Heart left ventricle (tissue), 16 donors: ENCODE data around the gene PHF2. TPM values are rescaled to one million over a fixed set of nuclear protein-coding genes. Genes with fewer than 3 reads are reported as not detected.

ENCODE experiments used
- ATAC-seq, 4 donors: fragments of 200-7000 bp; cut with Tn5 transposase; one replicate each; pipeline ENCODE4 v1.9.1; 2020 to 2022; ENCODE audit warnings: moderate library complexity in 4 of 4, mild to moderate bottlenecking in 3 of 4, moderate number of reproducible peaks in 1 of 4
- DNase-seq, 5 donors: peaks; one replicate each; pipeline ENCODE4 v3.0.0-alpha.2; 2020
- H3K27ac ChIP-seq, 12 donors: fragments of 200-600 bp; sonication (generic) in 4 of 12; one replicate each; pipeline versions ENCODE4 v1.5.0 to v1.8.0; 2016 to 2022; ENCODE audit warnings: mild to moderate bottlenecking in 2 of 12
- H3K27me3 ChIP-seq, 9 donors: fragments of 200-600 bp; sonication (generic) in 2 of 9; one replicate each; pipeline versions ENCODE4 v1.5.1 to v1.8.0; 2016 to 2022; ENCODE audit warnings: mild to moderate bottlenecking in 3 of 9
- H3K36me3 ChIP-seq, 9 donors: fragments of 200-600 bp; sonication (generic) in 2 of 9; one replicate each; pipeline versions ENCODE4 v1.5.0 to v1.8.0; 2018 to 2022; ENCODE audit warnings: mild to moderate bottlenecking in 2 of 9
- H3K4me1 ChIP-seq, 12 donors: fragments of 200-600 bp; sonication (generic) in 4 of 12; one replicate each; pipeline versions ENCODE4 v1.5.0 to v1.8.0; 2016 to 2022; ENCODE audit warnings: mild to moderate bottlenecking in 3 of 12
- H3K4me3 ChIP-seq, 12 donors: fragments of 200-600 bp; sonication (generic) in 4 of 12; one replicate each; pipeline versions ENCODE4 v1.5.0 to v1.8.0; 2017 to 2022; ENCODE audit warnings: mild to moderate bottlenecking in 9 of 12, moderate library complexity in 4 of 12
- H3K9me3 ChIP-seq, 12 donors: fragments of 200-600 bp; sonication (generic) in 4 of 12; one replicate each; pipeline versions ENCODE4 v1.5.0 to v1.8.0; 2016 to 2022; ENCODE audit warnings: mild to moderate bottlenecking in 1 of 12
- POLR2A ChIP-seq, 2 donors: fragments of 450-650 bp; IDR thresholded peaks; one replicate each; pipeline ENCODE4 v1.6.1; 2017; ENCODE audit warnings: antibody characterized with exemption in 2 of 2, mild to moderate bottlenecking in 2 of 2, moderate library complexity in 2 of 2
- WGBS, 4 donors: extraction: QIAGEN DNeasy Blood & Tissue Kit in 2 of 4; methylation state at CpG; one replicate each; pipeline versions ENCODE4 v1.1.5 to v1.1.7; 2013 to 2018; 5-methylcytosine and 5-hydroxymethylcytosine counted together
- intact Hi-C, 10 donors: fragments of 100-400 bp; cut with DNase I; formaldehyde crosslinking; loops; one replicate each; pipeline versions ENCODE4 v1.11.1 to v1.14.2; 2022
- polyA plus RNA-seq, 2 donors: library from polyadenylated mRNA; stranded (reverse); fragments of 200-250 nt; gene quantifications; one replicate each; pipeline ENCODE4 v1.2.3, GENCODE V29; 2013
- total RNA-seq, 9 donors: library from RNA; depleted of rRNA in 2 of 9; stranded (reverse); fragments of >200 nt in 2 of 9; fragmentation: NEBNext Ultra II Directional in 3 of 9; extraction: Animal tissue kit (Norgen Biotek cat#: 25700) in 3 of 9; gene quantifications; one replicate each; pipeline versions ENCODE4 v1.1.0 to v1.2.4, GENCODE V29; 2016 to 2023
- TF ChIP-seq, protein P1 (sequence below), 12 donors: fragments of 200-600 bp; sonication (generic) in 4 of 12; IDR thresholded peaks; one replicate each; pipeline versions ENCODE4 v1.5.0 to v1.8.0; 2018 to 2022; ENCODE audit warnings: antibody characterized with exemption in 12 of 12, mild to moderate bottlenecking in 5 of 12
- donor health status: ischemic (EF 13 %, LVEDD 7.1; RV severe dilation, severe dysfunction).
- donor health status: healthy with polysubstance abuse.
- donor health status: DM: no; HTN: yes; CAD: no.
- donor health status: DM: no; HTN: no; CAD: no.
- donor health status: ischemic (EF 25% LVEDD 6.9; RV normal size, moderate dysfunction).
- donor health status: ischemic (EF 25% LVEDD 5.7; RV mildly dilated, moderate dysfunction).
- donor health status: healthy.
- donor health status: DM: yes; HTN: yes; CAD: no.
- donor health status: ischemic (EF 35%, LVEDD 5.7; RV mildly dilated, moderate dysfunction).
- donor health status: nonischemic (EF 11% LVEDD 7.7; RV severe dilation, severe dysfunction).
- donor health status: DM: yes; HTN: yes; CAD: no.
- donor health status: PGD.
- donor health status: ischemic (EF 29% LVEDD 5.4; RV normal size, mild dysfunction).
- donor health status: nonischemic (EF 23%, LVEDD 6.1; RV moderate dilation, normal function).

Gene PHF2
- total and polyA plus RNA-seq, 11 donors, result 18.8 to 37.2 (median 22.1) TPM

DNA sequence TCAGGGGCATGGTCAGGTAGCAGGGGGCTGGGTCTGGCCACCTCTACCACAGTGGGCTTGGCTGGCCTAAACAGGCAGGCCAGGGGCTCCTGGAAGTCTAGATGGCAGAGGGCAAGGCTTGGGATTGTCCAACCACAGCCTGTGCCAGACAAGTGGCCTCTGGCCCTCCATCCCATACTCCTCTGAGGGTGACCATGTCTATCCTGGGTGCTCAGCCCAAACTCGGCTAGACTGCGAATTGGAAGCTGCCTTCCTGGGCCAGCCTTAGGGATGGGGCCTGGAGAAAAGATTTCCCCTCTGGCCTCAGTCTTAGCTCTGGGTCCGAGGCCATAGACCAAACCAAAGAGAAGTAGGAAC is 110.5 kb downstream of the PHF2 start:
- TF ChIP-seq, protein P1, sequence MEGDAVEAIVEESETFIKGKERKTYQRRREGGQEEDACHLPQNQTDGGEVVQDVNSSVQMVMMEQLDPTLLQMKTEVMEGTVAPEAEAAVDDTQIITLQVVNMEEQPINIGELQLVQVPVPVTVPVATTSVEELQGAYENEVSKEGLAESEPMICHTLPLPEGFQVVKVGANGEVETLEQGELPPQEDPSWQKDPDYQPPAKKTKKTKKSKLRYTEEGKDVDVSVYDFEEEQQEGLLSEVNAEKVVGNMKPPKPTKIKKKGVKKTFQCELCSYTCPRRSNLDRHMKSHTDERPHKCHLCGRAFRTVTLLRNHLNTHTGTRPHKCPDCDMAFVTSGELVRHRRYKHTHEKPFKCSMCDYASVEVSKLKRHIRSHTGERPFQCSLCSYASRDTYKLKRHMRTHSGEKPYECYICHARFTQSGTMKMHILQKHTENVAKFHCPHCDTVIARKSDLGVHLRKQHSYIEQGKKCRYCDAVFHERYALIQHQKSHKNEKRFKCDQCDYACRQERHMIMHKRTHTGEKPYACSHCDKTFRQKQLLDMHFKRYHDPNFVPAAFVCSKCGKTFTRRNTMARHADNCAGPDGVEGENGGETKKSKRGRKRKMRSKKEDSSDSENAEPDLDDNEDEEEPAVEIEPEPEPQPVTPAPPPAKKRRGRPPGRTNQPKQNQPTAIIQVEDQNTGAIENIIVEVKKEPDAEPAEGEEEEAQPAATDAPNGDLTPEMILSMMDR (IDR thresholded peaks at IDR 0.05), result no peak
- no peak for TF ChIP-seq POLR2A (IDR thresholded peaks at IDR 0.05)
- peak in 1 of 5 donors; percentile 28 for DNase-seq
- Histone ChIP-seq H3K9me3 (peaks cover 0 to 42% (median 24%) of the 10 kb centered on the region in 12 donors), H3K4me1 (peaks cover 0 to 4% (median 0%) of the 10 kb centered on the region in 12 donors), H3K27me3 (no peaks in the 10 kb centered on the region), H3K4me3 (no peak overlapping the region), H3K36me3 (no peaks in the 10 kb centered on the region), H3K27ac (no peak overlapping the region)
- intact Hi-C loops, result loop anchor here in 5 of 10 donors (10.0 kb wide), 1 partner anchor 528 kb away; no protein-coding TSS in a partner anchor
- ATAC-seq, result no peak
- WGBS, 4 donors, result 68 to 100% (median 86%) methylated on average over 3 of the region's 3 CpGs

DNA sequence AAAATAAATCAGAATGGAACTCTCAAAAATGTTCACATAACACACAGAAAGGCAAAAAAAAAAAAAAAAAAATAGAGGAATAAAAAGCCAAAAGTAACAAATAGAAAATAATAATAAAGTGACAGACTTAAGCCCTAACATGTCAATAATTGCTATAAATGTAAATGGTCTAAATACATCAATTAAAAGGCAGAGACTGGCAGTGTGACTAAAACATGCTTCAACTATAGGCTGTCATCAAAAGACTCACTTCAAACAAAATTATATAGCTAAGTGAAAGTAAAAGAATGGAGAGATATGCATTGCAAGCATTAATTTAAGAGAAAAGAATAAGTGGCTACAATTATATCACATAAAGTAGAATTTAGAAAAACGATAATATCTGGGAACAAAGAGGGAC is 114.2 kb downstream of the PHF2 start:
- 86 to 96% (median 90%) methylated on average over 1 of the region's 1 CpG for WGBS, 4 donors

DNA sequence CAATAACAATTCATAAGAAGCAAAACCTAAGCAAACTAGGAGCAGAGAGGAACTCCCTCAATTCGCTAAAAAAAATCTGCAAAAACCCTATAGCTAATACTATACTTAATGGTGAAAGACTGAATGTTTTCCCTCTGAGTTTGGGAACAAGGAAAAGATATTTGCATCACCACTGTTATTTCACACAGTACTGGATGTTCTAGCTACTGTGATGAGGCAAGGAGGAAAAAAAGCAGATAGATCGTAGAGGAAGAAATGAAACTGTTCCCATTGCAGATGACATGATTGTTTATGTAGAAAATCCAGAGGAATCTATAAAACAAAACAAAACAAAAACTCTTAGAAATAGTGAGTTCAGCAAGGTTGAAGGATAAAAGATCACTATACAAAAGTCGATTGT is 116.7 kb downstream of the PHF2 start:
- Histone ChIP-seq H3K36me3 (no peaks in the 10 kb centered on the region), H3K27me3 (no peaks in the 10 kb centered on the region), H3K4me3 (no peak overlapping the region), H3K9me3 (peaks cover 0 to 43% (median 21%) of the 10 kb centered on the region in 12 donors), H3K27ac (no peak overlapping the region), H3K4me1 (no peaks in the 10 kb centered on the region)
- no peak for DNase-seq
- 79 to 84% (median 83%) methylated on average over 3 of the region's 3 CpGs for WGBS, 4 donors
- intact Hi-C loops, result no loop called here
- TF ChIP-seq, protein P1 (IDR thresholded peaks at IDR 0.05), result no peak
- no peak for TF ChIP-seq POLR2A (IDR thresholded peaks at IDR 0.05)
- ATAC-seq, result no peak

More for the DNA sequence above, 114.2 kb downstream of the PHF2 start:
- ATAC-seq (no peak), DNase-seq (no peak)
- H3K4me1 ChIP-seq, result no peaks in the 10 kb centered on the region
- H3K36me3 ChIP-seq, result no peaks in the 10 kb centered on the region
- H3K4me3 ChIP-seq, result no peak overlapping the region
- H3K27me3 ChIP-seq, result no peaks in the 10 kb centered on the region
- H3K9me3 ChIP-seq, result peaks cover 0 to 43% (median 24%) of the 10 kb centered on the region in 12 donors
- no peak overlapping the region for H3K27ac ChIP-seq
- intact Hi-C loops, result no loop called here
- TF ChIP-seq, protein P1 (IDR thresholded peaks at IDR 0.05), result no peak
- no peak for TF ChIP-seq POLR2A (IDR thresholded peaks at IDR 0.05)

DNA sequence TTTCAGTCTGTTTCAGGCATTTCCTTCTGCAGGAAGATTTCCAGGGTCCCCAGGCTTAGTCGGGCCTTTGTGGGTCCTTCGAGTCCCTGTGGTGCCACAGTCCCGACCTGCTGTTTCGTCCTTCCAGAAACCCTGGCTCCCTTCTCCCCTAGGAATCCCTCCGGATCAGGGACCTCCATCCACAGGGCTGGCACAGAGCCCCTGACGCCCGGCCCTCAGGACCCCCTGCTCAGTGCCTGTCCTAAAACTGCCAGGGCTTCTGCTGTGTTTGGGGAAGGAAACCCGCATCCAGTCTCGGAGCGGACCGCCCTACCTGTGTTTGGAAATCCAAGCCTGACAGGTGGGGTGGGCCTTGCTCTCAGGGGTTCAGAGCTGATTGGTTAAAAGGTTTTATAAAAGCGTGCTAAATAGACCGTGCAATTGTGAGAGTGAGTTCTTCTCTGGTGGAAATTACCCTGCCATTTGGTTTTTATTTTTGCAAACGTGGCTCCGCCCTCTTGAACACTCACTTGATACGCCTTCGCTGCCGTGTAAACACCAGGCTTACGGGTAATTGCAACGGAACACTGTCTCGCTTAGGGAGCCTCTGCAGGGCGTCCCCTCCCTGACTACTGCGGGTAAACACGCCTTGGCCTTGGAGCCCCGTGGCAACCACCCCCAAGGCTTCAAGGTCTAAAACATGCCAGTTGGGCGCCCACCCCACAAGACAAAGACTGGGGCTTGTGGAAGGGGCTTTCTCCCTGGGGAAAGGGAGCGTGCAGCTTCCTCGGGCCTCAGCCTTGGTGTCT is 121.2 kb downstream of the PHF2 start:
- Histone ChIP-seq H3K36me3 (no peaks in the 10 kb centered on the region), H3K4me1 (no peaks in the 10 kb centered on the region), H3K9me3 (peaks cover 0 to 15% (median 0%) of the 10 kb centered on the region in 12 donors), H3K4me3 (no peak overlapping the region), H3K27ac (no peak overlapping the region), H3K27me3 (no peaks in the 10 kb centered on the region)
- peak in 1 of 5 donors; percentile 41 for DNase-seq
- ATAC-seq, result no peak
- intact Hi-C loops, result no loop called here
- no peak for TF ChIP-seq POLR2A (IDR thresholded peaks at IDR 0.05)
- TF ChIP-seq, protein P1 (IDR thresholded peaks at IDR 0.05), result no peak
- 89 to 91% (median 90%) methylated on average over 26 to 28 of the region's 28 CpGs for WGBS, 4 donors
